B cell (primary cell): ENCODE data around the gene NPEPL1. TPM values are rescaled to one million over a fixed set of nuclear protein-coding genes. Genes with fewer than 3 reads are reported as not detected.

Experiments used
- ATAC-seq: fragments of 200-7000 bp; cut with Tn5 transposase; one replicate; pipeline ENCODE4 v1.10.0; 2021; ENCODE audit warnings: low read depth, mild to moderate bottlenecking, moderate number of reproducible peaks, moderate library complexity
- CTCF ChIA-PET: fragments of 350-600 bp; sonication (Branson Sonifier 250); formaldehyde crosslinking; loops from one replicate; lab custom pipeline; 2021; ENCODE audit warnings: antibody characterized with exemption, inconsistent platforms; lab: Charles Lee
- POLR2A ChIA-PET: fragments of 350-600 bp; sonication (Branson Sonifier 250); formaldehyde crosslinking; loops from one replicate; lab custom pipeline; 2021; ENCODE audit warnings: antibody characterized with exemption; lab: Charles Lee
- DNase-seq: peaks from one replicate; pipeline ENCODE4 v3.0.0; 2013
- H2AFZ ChIP-seq: 2 replicates; pipeline ENCODE4 v1.6.1; 2012; ENCODE audit warnings: mild to moderate bottlenecking, low read depth, low read length; ENCODE audit not compliant: insufficient read depth, poor library complexity, severe bottlenecking
- H3K27ac ChIP-seq, 2 donors: 1 replicate in 1 of 2; 2 replicates in 1 of 2; pipeline ENCODE4 v1.5.1; 2012 to 2013; ENCODE audit warnings: low read length in 2 of 2, mild to moderate bottlenecking in 2 of 2, moderate library complexity in 1 of 2
- H3K27me3 ChIP-seq, 4 experiments: fragments of 200-600 bp in 1 of 4; sonication (generic) in 1 of 4; replicated peaks in 1 of 4; 1 replicate in 2 of 4; 2 replicates in 2 of 4; pipeline versions ENCODE4 v1.6.1 to v1.7.0; 2013 to 2016; ENCODE audit warnings: low read length in 3 of 4, mild to moderate bottlenecking in 2 of 4, mixed read lengths in 1 of 4, moderate library complexity in 1 of 4; ENCODE audit not compliant: insufficient read depth in 4 of 4, control insufficient read depth in 3 of 4; ENCODE audit errors: control extremely low read depth in 1 of 4
- H3K36me3 ChIP-seq, 2 experiments: replicated peaks in 1 of 2; 1 replicate in 1 of 2; 2 replicates in 1 of 2; pipeline versions ENCODE4 v1.6.1 to v1.7.1; 2013; ENCODE audit warnings: low read length in 1 of 2; ENCODE audit not compliant: insufficient read depth in 2 of 2, control insufficient read depth in 1 of 2; ENCODE audit errors: control extremely low read depth in 1 of 2, extremely low read depth in 1 of 2
- H3K4me1 ChIP-seq, 2 donors: fragments of 200-600 bp in 1 of 2; sonication (generic) in 1 of 2; 1 replicate in 1 of 2; 2 replicates in 1 of 2; pipeline versions ENCODE4 v1.5.1 to v1.6.1; 2013 to 2017; ENCODE audit warnings: low read length in 2 of 2; ENCODE audit not compliant: control insufficient read depth in 2 of 2, insufficient read depth in 2 of 2
- H3K4me2 ChIP-seq: replicated peaks from 2 replicates; pipeline ENCODE3; 2012; ENCODE audit warnings: mild to moderate bottlenecking, low read depth, low read length; ENCODE audit not compliant: poor library complexity, severe bottlenecking
- H3K4me3 ChIP-seq, 5 experiments: fragments of 200-600 bp in 1 of 5; sonication (generic) in 1 of 5; 1 replicate in 3 of 5; 2 replicates in 2 of 5; pipeline versions ENCODE4 v1.5.1 to v1.7.0; 2011 to 2016; ENCODE audit warnings: low read length in 4 of 5, mild to moderate bottlenecking in 4 of 5, low read depth in 2 of 5, control low read depth in 1 of 5, moderate library complexity in 1 of 5; ENCODE audit not compliant: insufficient read depth in 1 of 5; ENCODE audit errors: control extremely low read depth in 1 of 5, extremely low read depth in 1 of 5
- H3K79me2 ChIP-seq: fragments of 200-600 bp; sonication (generic); one replicate; pipeline ENCODE4 v1.6.0; 2016; ENCODE audit warnings: low read length; ENCODE audit not compliant: control insufficient read depth, insufficient read depth
- H3K9ac ChIP-seq: fragments of 200-600 bp; sonication (generic); 2 replicates; pipeline ENCODE4 v1.6.1; 2017; ENCODE audit warnings: mild to moderate bottlenecking, low read length, moderate library complexity
- H3K9me3 ChIP-seq, 3 donors: one replicate each; pipeline versions ENCODE4 v1.6.1 to v1.7.1; 2013; ENCODE audit warnings: low read length in 2 of 3; ENCODE audit not compliant: control insufficient read depth in 2 of 3, insufficient read depth in 1 of 3; ENCODE audit errors: control extremely low read depth in 1 of 3
- H4K20me1 ChIP-seq: 2 replicates; pipeline ENCODE4 v1.6.0; 2012; ENCODE audit warnings: mild to moderate bottlenecking, low read length; ENCODE audit not compliant: insufficient read depth, control insufficient read depth, poor library complexity, severe bottlenecking
- H3K27ac Mint-ChIP-seq: one replicate; pipeline ENCODE4 v1.8.0; 2021; ENCODE audit warnings: mixed read lengths
- H3K27me3 Mint-ChIP-seq: one replicate; pipeline ENCODE4 v1.8.0; 2021; ENCODE audit warnings: mixed read lengths
- H3K4me1 Mint-ChIP-seq: one replicate; pipeline ENCODE4 v1.8.0; 2021; ENCODE audit warnings: mixed read lengths
- H3K4me3 Mint-ChIP-seq: one replicate; pipeline ENCODE4 v1.8.0; 2021; ENCODE audit warnings: mixed read lengths
- H3K9me3 Mint-ChIP-seq: one replicate; pipeline ENCODE4 v1.8.0; 2022; ENCODE audit warnings: mixed read lengths; ENCODE audit not compliant: insufficient read depth
- CTCF ChIP-seq: fragments of 200-600 bp; IDR thresholded peaks from one replicate; pipeline ENCODE4 v1.8.0; 2022; ENCODE audit warnings: antibody characterized with exemption, mild to moderate bottlenecking
- EZH2 ChIP-seq: IDR thresholded peaks from 2 replicates; pipeline ENCODE4 v1.6.1; 2012; ENCODE audit warnings: borderline replicate concordance, low read depth, mild to moderate bottlenecking, moderate library complexity, low read length; ENCODE audit not compliant: insufficient read depth, poor library complexity, severe bottlenecking
- WGBS: methylation state at CpG from one replicate; pipeline ENCODE4 v1.1.5; 2013; ENCODE audit warnings: missing lambda C conversion rate; ENCODE audit not compliant: insufficient coverage; 5-methylcytosine and 5-hydroxymethylcytosine counted together
- intact Hi-C: fragments of 100-400 bp; cut with micrococcal nuclease; formaldehyde crosslinking; loops from one replicate; pipeline ENCODE4 v1.10.0; 2022
- polyA plus RNA-seq: library from polyadenylated mRNA; depleted of rRNA; stranded (reverse); fragments of >200 nt; gene quantifications from 2 replicates; pipeline ENCODE4 v1.2.3, GENCODE V29; 2012
- total RNA-seq, 2 donors: library from RNA; stranded (reverse); fragments of 120-200 nt in 1 of 2; gene quantifications; 1 replicate in 1 of 2; 2 replicates in 1 of 2; pipeline versions ENCODE4 v1.2.3 to v1.2.4, GENCODE V29; 2013 to 2022

The NPEPL1 gene
- total and polyA plus RNA-seq, 2 donors (not counting 1 experiment from before 2014, with no cell fraction given), result 34.3 to 45.1 TPM

GRCh38 chr20:58649288-58650180 is 43.1 kb upstream of the NPEPL1 start:
- Mint-ChIP-seq H3K27me3 (no peaks in the 10 kb centered on the region), H3K4me3 (peak overlapping the region; percentile 83), H3K9me3 (no peaks in the 10 kb centered on the region), H3K27ac (peak overlapping the region; percentile 53), H3K4me1 (peaks cover 19% of the 10 kb centered on the region)
- 2% methylated on average over 67 of the region's 73 CpGs for WGBS
- intact Hi-C loops, result loop anchor here (1.0 to 5.0 kb wide), 8 partner anchors 15 to 1293 kb away; partner anchors contain the start of genes FAM217B, GNAS, GNAS-AS1 and PPP1R3D
- ChIA-PET CTCF (interaction anchor here (1.4 to 1.6 kb wide), 2 partner anchors 40 to 203 kb away, joined by 4 to 6 read pairs; partner anchors contain the start of gene GNAS), POLR2A (interaction anchor here (0.7 kb wide), 1 partner anchor 199 kb away, joined by 5 read pairs; no protein-coding TSS in a partner anchor)
- Histone ChIP-seq H3K4me3 (peak overlapping the region; percentile 40 to 99 (median 91)), H3K36me3 (no peaks in the 10 kb centered on the region), H3K27ac (no peak overlapping the region), H3K4me1 (peaks cover 14 to 20% of the 10 kb centered on the region in 2 donors), H4K20me1 (no peaks in the 10 kb centered on the region), H3K79me2 (peaks cover 31% of the 10 kb centered on the region), H3K4me2 (peak overlapping the region; percentile 99), H2AFZ (peak overlapping the region; percentile 98), H3K9me3 (no peaks in the 10 kb centered on the region), H3K9ac (peak overlapping the region; percentile 94), H3K27me3 (peaks cover 0 to 3% (median 0%) of the 10 kb centered on the region in 4 experiments)
- TF ChIP-seq CTCF (no peak), EZH2 (no peak)
- ATAC-seq (no peak), DNase-seq (peak; percentile 62)
